Upper lobe of left lung (tissue), 4 donors: Measurements from ENCODE around the gene METTL15.

Experiments used
- CTCF ChIP-seq, 6 experiments: fragments of 450-650 bp in 4 of 6; fragments of 200-600 bp in 2 of 6; sonication (generic) in 2 of 6; IDR thresholded peaks; one replicate each; pipeline ENCODE4 v1.5.1; 2016 to 2019; ENCODE audit warnings: antibody characterized with exemption in 6 of 6
- POLR2AphosphoS5 ChIP-seq, 2 donors: sonication (generic); formaldehyde crosslinking; IDR thresholded peaks; one replicate each; pipeline ENCODE4 v1.5.1; 2017; ENCODE audit warnings: antibody characterized with exemption in 2 of 2

DNA sequence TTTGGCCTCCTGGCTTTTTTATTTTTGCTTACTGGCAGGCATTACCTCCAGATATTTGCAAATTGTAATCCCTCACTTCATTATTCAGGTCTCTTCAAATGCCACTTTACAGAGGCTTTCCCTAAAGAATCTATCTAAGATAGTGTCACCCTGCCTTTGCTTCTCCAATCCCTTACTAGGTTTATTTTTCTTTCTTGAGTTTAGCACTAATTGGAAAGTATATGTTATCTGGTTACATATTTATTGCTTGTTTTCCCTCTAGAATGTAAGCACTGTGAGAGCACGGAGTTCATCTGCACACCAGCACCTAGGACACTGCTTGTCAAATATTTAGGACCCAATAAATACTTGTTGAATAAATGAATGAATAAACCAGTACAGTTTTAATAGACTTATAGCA is 3.8 kb upstream of the METTL15 start:
- no peak for TF ChIP-seq CTCF (IDR thresholded peaks at IDR 0.05)
- TF ChIP-seq POLR2AphosphoS5 (IDR thresholded peaks at IDR 0.05), result no peak
